Measurements from ENCODE around the gene MYH11.

DNA sequence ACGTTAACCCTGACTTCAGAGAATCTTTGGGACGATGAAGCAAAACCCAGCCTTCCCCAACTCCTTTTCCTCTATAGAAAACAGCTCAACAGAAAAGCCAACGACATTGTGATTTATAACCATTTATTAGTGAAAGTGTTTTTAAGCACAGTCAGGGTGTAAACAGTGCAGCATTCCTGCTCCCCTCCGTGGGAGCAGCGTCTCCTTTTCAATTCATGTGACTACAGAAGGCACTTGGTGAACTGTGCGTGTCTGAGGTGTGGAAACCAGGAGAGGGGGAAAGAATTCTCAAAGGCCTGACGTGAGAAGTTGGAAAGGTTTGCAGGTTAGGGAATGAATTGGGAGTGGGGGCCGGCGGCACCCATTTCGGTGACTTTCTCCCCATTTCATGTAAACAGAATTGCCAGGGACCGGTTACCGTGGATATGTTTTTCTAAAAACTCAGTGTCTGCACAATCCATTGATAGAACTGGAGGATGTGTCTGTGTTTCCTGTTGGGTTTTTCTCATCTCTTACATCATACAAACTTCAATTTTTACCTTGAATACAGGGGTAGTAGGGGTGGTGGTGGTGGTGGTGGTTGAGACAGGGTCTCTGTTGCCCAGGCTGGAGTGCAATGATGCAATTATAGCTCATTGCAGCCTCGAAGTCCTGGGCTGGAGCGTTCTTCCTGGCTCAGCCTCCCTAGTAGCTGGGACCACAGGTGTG lies 153.6 kb downstream of the MYH11 start:
- TF ChIP-seq GATA2 (IDR thresholded peaks at IDR 0.05; ENCODE audit: low read depth, low read length) (no peak), GATA3 (IDR thresholded peaks at IDR 0.05; ENCODE audit: low read depth, low read length) (no peak)

Data from SH-SY5Y (cell line).